KOPT-K1 (cell line): ENCODE results near the gene SLC35F3.

Experiments
- H3K27ac ChIP-seq: fragments of 200-600 bp; sonication (generic); 2 replicates; pipeline ENCODE4 v1.5.1; 2016; ENCODE audit warnings: antibody characterized with exemption, mild to moderate bottlenecking, low read depth, low read length; ENCODE audit not compliant: poor library complexity, severe bottlenecking
- H3K36me3 ChIP-seq: fragments of 200-600 bp; sonication (generic); 2 replicates; pipeline ENCODE4 v1.5.1; 2017; ENCODE audit warnings: antibody characterized with exemption, mild to moderate bottlenecking, low read length, moderate library complexity; ENCODE audit not compliant: insufficient read depth
- H3K9me3 ChIP-seq: fragments of 200-600 bp; sonication (generic); 2 replicates; pipeline ENCODE4 v1.5.1; 2017; ENCODE audit warnings: antibody characterized with exemption, low read length, mild to moderate bottlenecking; ENCODE audit not compliant: insufficient read depth, poor library complexity, severe bottlenecking

The SLC35F3 gene

GRCh38 chr1:233897325-233898162, 6.9 kb upstream of the SLC35F3 start:
- no peaks in the 10 kb centered on the region for H3K9me3 ChIP-seq
- H3K36me3 ChIP-seq: no peaks in the 10 kb centered on the region
- H3K27ac ChIP-seq: no peak overlapping the region

DNA sequence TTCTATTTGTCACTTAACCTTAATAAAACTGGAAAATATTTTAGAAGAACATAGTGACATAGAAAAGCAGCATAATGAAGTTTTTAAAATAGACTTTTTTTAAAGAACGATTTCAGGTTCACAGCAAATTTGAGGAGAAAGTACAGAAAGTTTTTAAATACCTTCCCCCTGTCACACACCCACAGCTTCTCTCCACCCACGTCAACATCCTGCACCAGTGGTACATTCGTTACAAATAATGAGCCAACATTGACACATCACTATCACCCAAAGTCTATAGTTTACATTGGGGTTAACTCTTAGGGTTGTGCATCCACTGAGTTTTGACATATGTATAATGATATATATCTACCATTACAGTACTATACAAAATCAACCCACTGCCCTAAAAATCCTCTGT, 3.0 kb upstream of the SLC35F3 start:
- H3K27ac ChIP-seq: no peak overlapping the region
- H3K9me3 ChIP-seq: peaks cover 9% of the 10 kb centered on the region
- H3K36me3 ChIP-seq: no peaks in the 10 kb centered on the region

- Histone ChIP-seq H3K9me3 (peaks cover 9% of the 10 kb centered on the region), H3K27ac (no peak overlapping the region), H3K36me3 (no peaks in the 10 kb centered on the region)
Measured at GRCh38 chr1:233905416-233906051, 1.1 kb downstream of the SLC35F3 start.

DNA sequence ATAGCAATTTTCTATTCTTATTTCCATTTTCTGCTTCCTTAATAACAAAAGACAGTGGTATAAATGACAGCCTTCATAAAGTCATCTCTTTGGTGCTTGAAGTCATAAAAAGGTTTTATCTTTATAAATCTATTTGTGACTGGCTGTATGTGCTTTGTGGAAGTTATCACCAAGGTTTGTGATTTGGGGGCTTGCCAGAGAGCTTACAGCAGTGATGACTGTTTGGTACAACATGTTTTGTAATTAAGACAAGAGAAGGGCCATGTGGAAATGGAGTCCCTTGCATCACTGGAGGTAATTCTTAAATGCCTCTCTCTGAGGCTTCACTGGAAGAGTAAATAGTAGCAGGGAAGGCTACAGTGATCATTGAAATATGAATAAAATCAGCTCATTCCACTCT, 2.7 kb downstream of the SLC35F3 start:
- Histone ChIP-seq H3K27ac (no peak overlapping the region), H3K9me3 (peaks cover 9% of the 10 kb centered on the region), H3K36me3 (no peaks in the 10 kb centered on the region)

- peaks cover 9% of the 10 kb centered on the region for H3K9me3 ChIP-seq
- H3K27ac ChIP-seq: no peak overlapping the region
- no peaks in the 10 kb centered on the region for H3K36me3 ChIP-seq
Measured at GRCh38 chr1:233908092-233908491, 3.6 kb downstream of the SLC35F3 start.

DNA sequence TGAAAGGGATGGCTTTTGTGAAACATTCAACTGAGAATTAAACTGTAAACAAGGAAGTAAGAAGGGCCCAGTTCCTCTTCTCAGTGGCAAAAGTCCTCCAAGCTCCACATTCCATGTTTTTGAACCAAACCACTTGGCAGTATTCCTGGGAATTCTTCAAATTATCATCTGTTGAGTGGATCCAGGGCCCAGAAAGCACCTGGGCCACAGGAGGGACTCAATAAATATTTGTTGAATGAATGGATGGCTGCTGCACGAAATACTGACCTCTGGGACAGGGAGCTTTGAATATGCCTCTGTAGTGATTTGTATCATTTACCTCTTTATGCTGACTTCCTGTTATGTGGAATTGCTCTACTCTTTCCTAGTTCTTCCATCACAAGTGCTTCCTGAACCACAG, 4.7 kb downstream of the SLC35F3 start:
- Histone ChIP-seq H3K27ac (no peak overlapping the region), H3K9me3 (peaks cover 9% of the 10 kb centered on the region), H3K36me3 (no peaks in the 10 kb centered on the region)

DNA sequence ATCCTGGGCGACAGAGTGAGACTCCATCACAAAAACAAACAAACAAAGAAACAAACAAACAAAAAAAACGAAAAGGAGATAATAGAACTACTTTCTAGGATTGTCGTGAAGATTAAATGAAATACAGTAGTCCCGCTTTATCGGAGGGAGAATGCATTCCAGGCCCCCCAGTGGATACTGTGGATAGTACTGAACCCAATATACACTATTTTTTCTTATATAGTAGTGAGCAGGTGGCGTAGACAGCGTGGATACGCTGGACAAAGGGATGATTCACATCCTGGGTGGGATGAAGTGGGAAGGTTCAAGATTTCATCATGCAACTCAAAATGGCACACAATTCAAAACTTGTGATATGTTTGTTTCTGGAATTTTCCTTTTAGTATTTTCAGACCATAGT, 8.0 kb downstream of the SLC35F3 start:
- Histone ChIP-seq H3K27ac (no peak overlapping the region), H3K9me3 (no peaks in the 10 kb centered on the region), H3K36me3 (no peaks in the 10 kb centered on the region)

DNA sequence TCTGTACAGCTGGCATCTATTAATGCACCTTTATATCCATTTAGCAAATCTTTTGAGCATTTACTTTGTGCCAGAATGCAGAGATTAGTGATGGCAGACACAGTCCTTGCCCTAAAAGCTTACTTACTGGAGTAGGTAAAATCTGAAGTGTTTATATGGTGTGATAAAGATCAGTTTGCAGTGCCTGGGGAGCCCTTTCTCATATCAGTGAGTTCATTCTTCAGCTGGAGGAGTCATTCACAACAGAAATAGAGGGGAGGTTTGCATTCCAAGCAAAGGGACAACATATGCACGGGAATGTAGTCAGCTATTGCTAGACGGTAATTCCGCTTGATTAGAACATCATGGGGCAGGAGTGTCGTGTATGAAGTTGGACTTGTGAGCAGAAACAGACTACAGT, 8.4 kb downstream of the SLC35F3 start:
- Histone ChIP-seq H3K27ac (no peak overlapping the region), H3K36me3 (no peaks in the 10 kb centered on the region)

GRCh38 chr1:233916706-233917105, 12.2 kb downstream of the SLC35F3 start:
- Histone ChIP-seq H3K36me3 (no peaks in the 10 kb centered on the region), H3K27ac (no peak overlapping the region), H3K9me3 (no peaks in the 10 kb centered on the region)

More for the DNA sequence above, 8.4 kb downstream of the SLC35F3 start:
- no peaks in the 10 kb centered on the region for H3K9me3 ChIP-seq

DNA sequence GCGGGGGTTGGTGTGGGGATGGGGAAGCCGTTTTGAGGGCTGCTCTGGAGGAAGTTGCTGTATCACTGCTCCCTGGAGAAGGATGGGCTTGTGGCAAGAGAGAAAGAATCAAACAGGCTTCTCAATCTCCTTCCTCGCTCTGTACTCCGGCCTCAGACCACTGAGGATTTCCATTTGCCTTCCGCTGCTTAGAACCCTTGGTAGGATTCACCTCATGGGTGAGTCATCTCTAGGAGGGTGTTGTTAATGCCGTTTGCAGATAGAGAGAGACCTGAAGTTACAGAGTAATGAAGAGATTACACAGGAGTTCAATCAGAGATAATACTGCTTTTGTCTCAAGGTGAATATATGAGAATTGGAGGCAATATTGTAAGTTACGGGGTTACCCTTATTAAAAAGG, 15.3 kb downstream of the SLC35F3 start:
- Histone ChIP-seq H3K36me3 (no peaks in the 10 kb centered on the region), H3K9me3 (no peaks in the 10 kb centered on the region), H3K27ac (no peak overlapping the region)

- Histone ChIP-seq H3K9me3 (no peaks in the 10 kb centered on the region), H3K27ac (no peak overlapping the region), H3K36me3 (no peaks in the 10 kb centered on the region)
Measured at GRCh38 chr1:233928123-233928522, 23.6 kb downstream of the SLC35F3 start.

- H3K36me3 ChIP-seq: no peaks in the 10 kb centered on the region
- H3K9me3 ChIP-seq: no peaks in the 10 kb centered on the region
- H3K27ac ChIP-seq: no peak overlapping the region
Measured at GRCh38 chr1:233933339-233933738, 28.9 kb downstream of the SLC35F3 start.

DNA sequence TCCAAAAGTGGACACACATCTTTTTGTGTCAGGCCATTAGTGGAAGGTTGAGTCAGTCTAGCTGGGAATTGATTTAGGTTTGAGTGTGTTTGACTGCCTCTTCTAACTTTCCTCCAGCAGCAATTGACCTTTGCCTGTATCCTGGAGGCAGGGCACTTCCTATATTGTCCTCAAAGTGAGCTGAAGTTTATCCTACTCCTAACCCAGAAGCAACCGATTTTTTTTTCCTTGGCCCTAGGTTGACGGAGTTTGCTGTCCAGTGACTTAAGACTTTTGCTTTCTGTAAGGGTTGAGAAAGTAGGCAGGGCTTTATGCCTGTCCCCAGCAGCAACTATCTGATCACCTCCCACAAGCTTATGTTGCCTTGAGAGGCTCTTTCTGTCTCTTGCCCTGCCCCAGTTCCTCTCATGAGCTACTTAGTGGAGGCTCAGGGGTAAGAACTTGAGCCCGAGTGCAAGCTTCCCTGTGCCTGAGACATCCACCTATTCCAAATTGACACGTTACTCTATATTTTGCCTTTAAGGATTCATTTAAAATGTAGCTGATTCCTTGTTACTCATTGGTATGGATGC, 30.9 kb downstream of the SLC35F3 start:
- H3K9me3 ChIP-seq: no peaks in the 10 kb centered on the region
- H3K27ac ChIP-seq: no peak overlapping the region
- H3K36me3 ChIP-seq: no peaks in the 10 kb centered on the region

DNA sequence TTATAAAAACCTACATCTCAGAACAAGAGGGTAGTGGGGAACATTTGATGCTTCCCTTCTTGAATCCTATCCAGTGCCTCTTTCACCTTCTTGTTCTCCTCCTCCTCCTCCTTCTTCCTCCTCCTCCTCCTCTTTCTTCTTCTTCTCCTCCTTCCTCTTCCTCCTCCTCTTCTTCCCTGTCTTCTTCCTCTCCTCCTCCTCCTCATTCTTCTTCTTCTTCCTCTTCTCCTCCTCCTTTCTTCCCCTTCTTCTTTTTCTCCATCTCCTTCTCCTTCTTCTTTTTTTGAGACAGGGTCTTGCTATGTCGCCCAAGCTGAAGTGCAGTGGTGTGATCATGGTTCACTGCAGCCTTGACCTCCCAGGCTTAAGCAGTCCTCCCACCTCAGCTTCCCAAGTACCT, 31.9 kb downstream of the SLC35F3 start:
- H3K9me3 ChIP-seq: no peaks in the 10 kb centered on the region
- H3K27ac ChIP-seq: no peak overlapping the region
- no peaks in the 10 kb centered on the region for H3K36me3 ChIP-seq

GRCh38 chr1:233936842-233937241, 32.4 kb downstream of the SLC35F3 start:
- no peak overlapping the region for H3K27ac ChIP-seq
- no peaks in the 10 kb centered on the region for H3K36me3 ChIP-seq
- H3K9me3 ChIP-seq: no peaks in the 10 kb centered on the region
